Stimulated activated CD4-positive, alpha-beta T cell treated with anti-CD3 and anti-CD28 coated beads, Interleukin-12 subunit alpha, Interleukin-12 subunit beta, amount 100 ng/mL, for 4 hours (primary cell): ENCODE results near the gene ORM2.
"Not testable (repeated sequence)": the region's sequence is repeated elsewhere in the genome, so short reads cannot be mapped to it uniquely, and the experiment has no call there.

Experiments
- DNase-seq: peaks from one replicate; pipeline ENCODE4 v3.0.0-alpha.2; 2020

Gene ORM2

GRCh38 chr9:114332474-114333040, 2.9 kb downstream of the ORM2 start:
- DNase-seq: not testable (repeated sequence)

- DNase-seq: not testable (repeated sequence)
These were observed 4.0 kb downstream of the ORM2 start for GRCh38 chr9:114333718-114334117.

GRCh38 chr9:114334490-114334889, 4.8 kb downstream of the ORM2 start:
- no peak for DNase-seq

GRCh38 chr9:114335745-114336144, 6.1 kb downstream of the ORM2 start:
- DNase-seq: no peak

- no peak for DNase-seq
These were observed 6.5 kb downstream of the ORM2 start for GRCh38 chr9:114336157-114336556.

GRCh38 chr9:114336699-114337395, 7.2 kb downstream of the ORM2 start:
- no peak for DNase-seq

GRCh38 chr9:114338187-114338586, 8.5 kb downstream of the ORM2 start:
- DNase-seq: no peak

- peak; percentile 65 for DNase-seq
These were observed 9.7 kb downstream of the ORM2 start for GRCh38 chr9:114339130-114339908.

- DNase-seq: no peak
These were observed 11.6 kb downstream of the ORM2 start for GRCh38 chr9:114341152-114341830.

- DNase-seq: no peak
These were observed 12.3 kb downstream of the ORM2 start for GRCh38 chr9:114341991-114342390.

GRCh38 chr9:114342755-114343440, 13.2 kb downstream of the ORM2 start:
- no peak for DNase-seq

- DNase-seq: no peak
These were observed 14.0 kb downstream of the ORM2 start for GRCh38 chr9:114343471-114344187.

GRCh38 chr9:114344188-114344566, 14.5 kb downstream of the ORM2 start:
- DNase-seq: no peak

GRCh38 chr9:114344692-114345091, 15.0 kb downstream of the ORM2 start:
- no peak for DNase-seq

- DNase-seq: no peak
These were observed 15.9 kb downstream of the ORM2 start for GRCh38 chr9:114345493-114346065.

- DNase-seq: no peak
These were observed 16.5 kb downstream of the ORM2 start for GRCh38 chr9:114346146-114346545.

GRCh38 chr9:114347675-114348074, 18.0 kb downstream of the ORM2 start:
- no peak for DNase-seq

GRCh38 chr9:114348261-114348905, 18.7 kb downstream of the ORM2 start:
- no peak for DNase-seq

GRCh38 chr9:114348906-114349482, 19.3 kb downstream of the ORM2 start:
- DNase-seq: peak; percentile 78

GRCh38 chr9:114349713-114350480, 20.2 kb downstream of the ORM2 start:
- no peak for DNase-seq
